GM21786 (cell line): Measurements from ENCODE around the gene CYBC1.

Experiments
- ATAC-seq: cut with Tn5 transposase; IDR thresholded peaks from one replicate; pipeline ENCODE4 v1.9.1; 2021; ENCODE audit not compliant: unreplicated experiment

The CYBC1 gene

GRCh38 chr17:82449131-82449882 lies 1.2 kb downstream of the CYBC1 start:
- ATAC-seq: peak; percentile 56

GRCh38 chr17:82447876-82448275 lies 2.7 kb downstream of the CYBC1 start:
- ATAC-seq: no peak

- ATAC-seq: no peak
These were observed 3.9 kb downstream of the CYBC1 start for GRCh38 chr17:82446649-82447048.

- no peak for ATAC-seq
These were observed 4.4 kb downstream of the CYBC1 start for GRCh38 chr17:82446124-82446523.

GRCh38 chr17:82445542-82445941 lies 5.0 kb downstream of the CYBC1 start:
- ATAC-seq: no peak

GRCh38 chr17:82444941-82445521 lies 5.5 kb downstream of the CYBC1 start:
- ATAC-seq: no peak

- no peak for ATAC-seq
These were observed 6.2 kb downstream of the CYBC1 start for GRCh38 chr17:82444284-82444893.

GRCh38 chr17:82443465-82444283 lies 6.9 kb downstream of the CYBC1 start:
- ATAC-seq: no peak

- ATAC-seq: no peak
These were observed 7.7 kb downstream of the CYBC1 start for GRCh38 chr17:82442643-82443464.

GRCh38 chr17:82441691-82442487 lies 8.7 kb downstream of the CYBC1 start:
- no peak for ATAC-seq

GRCh38 chr17:82440991-82441627 lies 9.4 kb downstream of the CYBC1 start:
- no peak for ATAC-seq

- no peak for ATAC-seq
These were observed 10.0 kb downstream of the CYBC1 start for GRCh38 chr17:82440469-82440981.

- ATAC-seq: no peak
These were observed 10.7 kb downstream of the CYBC1 start for GRCh38 chr17:82439829-82440365.

GRCh38 chr17:82439194-82439828 lies 11.2 kb downstream of the CYBC1 start:
- ATAC-seq: no peak

- no peak for ATAC-seq
These were observed 12.0 kb downstream of the CYBC1 start for GRCh38 chr17:82438401-82439193.

- no peak for ATAC-seq
These were observed 13.3 kb downstream of the CYBC1 start for GRCh38 chr17:82437325-82437668.

- ATAC-seq: no peak
These were observed 13.8 kb downstream of the CYBC1 start for GRCh38 chr17:82436601-82437324.
